Lower leg skin (tissue), 4 donors: ENCODE data around the gene RPL29. TPM values are rescaled to one million over a fixed set of nuclear protein-coding genes. Genes with fewer than 3 reads are reported as not detected.

Experiments used
- DNase-seq, 2 donors: peaks; one replicate each; pipeline ENCODE4 v3.0.0-alpha.2; 2019; ENCODE audit warnings: low spot score in 2 of 2
- H3K4me3 ChIP-seq: fragments of 200-600 bp; sonication (generic); 2 replicates; pipeline ENCODE4 v1.5.1; 2017; ENCODE audit warnings: mild to moderate bottlenecking, low read depth; ENCODE audit not compliant: poor library complexity, severe bottlenecking
- CTCF ChIP-seq, 3 donors: fragments of 450-650 bp; IDR thresholded peaks; one replicate each; pipeline ENCODE4 v1.5.1; 2016; ENCODE audit warnings: antibody characterized with exemption in 3 of 3, mild to moderate bottlenecking in 3 of 3, moderate library complexity in 2 of 3
- POLR2A ChIP-seq, 2 donors: fragments of 450-650 bp; IDR thresholded peaks; one replicate each; pipeline ENCODE4 v1.6.1; 2016 to 2017; ENCODE audit warnings: antibody characterized with exemption in 2 of 2, mild to moderate bottlenecking in 1 of 2, moderate library complexity in 1 of 2
- WGBS, 2 donors: methylation state at CpG; one replicate each; pipeline ENCODE4 v1.1.5; 2018; 5-methylcytosine and 5-hydroxymethylcytosine counted together
- intact Hi-C: fragments of 100-400 bp; cut with DNase I; formaldehyde crosslinking; loops from one replicate; pipeline ENCODE4 v1.15.0; 2023; ENCODE audit warnings: low total_unique reads
- total RNA-seq, 4 donors: library from RNA; depleted of rRNA; stranded (reverse); fragments of >200 nt; gene quantifications; one replicate each; pipeline ENCODE4 v1.1.0, GENCODE V29; 2016

Gene RPL29
- total RNA-seq, 4 donors from 2014 or later: 1,729 to 2,645 (median 2,120) TPM

- WGBS, 2 donors: 81 to 88% methylated on average over 6 of the region's 6 CpGs
- intact Hi-C loops: no loop called here
- DNase-seq: no peak
Measured at GRCh38 chr3:52013802-52014598, 18.3 kb upstream of the RPL29 start.

GRCh38 chr3:52012699-52013098 is 17.0 kb upstream of the RPL29 start:
- no peak overlapping the region for H3K4me3 ChIP-seq
- no peak for DNase-seq
- 78 to 79% methylated on average over 7 of the region's 7 CpGs for WGBS, 2 donors
- TF ChIP-seq POLR2A (IDR thresholded peaks at IDR 0.05): no peak
- no peak for TF ChIP-seq CTCF (IDR thresholded peaks at IDR 0.05)
- intact Hi-C loops: no loop called here

More at GRCh38 chr3:52013802-52014598, 18.3 kb upstream of the RPL29 start:
- no peak for TF ChIP-seq POLR2A (IDR thresholded peaks at IDR 0.05)
- TF ChIP-seq CTCF (IDR thresholded peaks at IDR 0.05): no peak
- no peak overlapping the region for H3K4me3 ChIP-seq

GRCh38 chr3:52010431-52010830 is 14.7 kb upstream of the RPL29 start:
- H3K4me3 ChIP-seq: no peak overlapping the region
- intact Hi-C loops: no loop called here
- TF ChIP-seq POLR2A (IDR thresholded peaks at IDR 0.05): no peak
- TF ChIP-seq CTCF (IDR thresholded peaks at IDR 0.05): no peak
- no peak for DNase-seq

GRCh38 chr3:52007291-52007690 is 11.6 kb upstream of the RPL29 start:
- no peak for DNase-seq
- TF ChIP-seq CTCF (IDR thresholded peaks at IDR 0.05) (no peak), POLR2A (IDR thresholded peaks at IDR 0.05) (no peak)
- WGBS, 2 donors: 75 to 82% methylated on average over 4 of the region's 4 CpGs
- intact Hi-C loops: no loop called here
- no peak overlapping the region for H3K4me3 ChIP-seq

GRCh38 chr3:52006820-52007133 is 11.1 kb upstream of the RPL29 start:
- intact Hi-C loops: no loop called here
- DNase-seq: no peak
- no peak overlapping the region for H3K4me3 ChIP-seq
- 79 to 93% methylated on average over 6 of the region's 6 CpGs for WGBS, 2 donors
- no peak for TF ChIP-seq CTCF (IDR thresholded peaks at IDR 0.05)
- no peak for TF ChIP-seq POLR2A (IDR thresholded peaks at IDR 0.05)
